H1 (cell line): ENCODE measurements around the gene RAET1G. TPM values are rescaled to one million over a fixed set of nuclear protein-coding genes. Genes with fewer than 3 reads are reported as not detected.

Experiments used
- CTCF ChIA-PET: fragments of 300-600 bp; sonication (Branson Sonifier 250); formaldehyde crosslinking; loops from one replicate; lab custom pipeline; 2021; ENCODE audit not compliant: partially characterized antibody; lab: Charles Lee
- POLR2A ChIA-PET: fragments of 300-600 bp; sonication (Branson Sonifier 250); formaldehyde crosslinking; loops from one replicate; lab custom pipeline; 2021; ENCODE audit warnings: inconsistent platforms; ENCODE audit not compliant: partially characterized antibody; lab: Charles Lee
- DNase-seq, 2 experiments: peaks; one replicate each; pipeline versions ENCODE4 v3.0.0 to v3.0.0-alpha.2; 2010 to 2022; ENCODE audit warnings: low spot score in 2 of 2, low read depth in 1 of 2, mixed read lengths in 1 of 2
- FAIRE-seq: peaks from 2 replicates; lab custom pipeline; 2011; peaks lifted over from hg19 to GRCh38; lab: Jason Lieb, UNC
- H2AFZ ChIP-seq: 2 replicates; pipeline ENCODE4 v1.8.1; 2012; ENCODE audit warnings: low read length, inconsistent platforms
- H2AK5ac ChIP-seq: 2 replicates; pipeline ENCODE4 v1.6.1; 2013; ENCODE audit warnings: low read depth, low read length
- H2BK120ac ChIP-seq: replicated peaks from 2 replicates; pipeline ENCODE3; 2013; ENCODE audit warnings: low read depth, low read length, inconsistent platforms
- H2BK12ac ChIP-seq: 2 replicates; pipeline ENCODE4 v1.6.1; 2013; ENCODE audit warnings: low read depth, low read length
- H2BK15ac ChIP-seq: 2 replicates; pipeline ENCODE4 v1.6.1; 2013; ENCODE audit warnings: low read length
- H2BK20ac ChIP-seq: 2 replicates; pipeline ENCODE4 v1.6.1; 2013; ENCODE audit warnings: low read length
- H2BK5ac ChIP-seq: 2 replicates; pipeline ENCODE4 v1.6.1; 2013; ENCODE audit warnings: low read depth, low read length
- H3K14ac ChIP-seq: 2 replicates; pipeline ENCODE4 v1.6.1; 2013; ENCODE audit warnings: inconsistent platforms; ENCODE audit not compliant: insufficient read length
- H3K18ac ChIP-seq: 2 replicates; pipeline ENCODE4 v1.6.1; 2013; ENCODE audit warnings: low read length; ENCODE audit errors: extremely low read depth
- H3K23ac ChIP-seq: 2 replicates; pipeline ENCODE4 v1.6.1; 2013; ENCODE audit warnings: inconsistent platforms; ENCODE audit not compliant: insufficient read length
- H3K23me2 ChIP-seq: 2 replicates; pipeline ENCODE4 v1.6.1; 2013; ENCODE audit warnings: low read depth, low read length
- H3K27ac ChIP-seq: 2 replicates; pipeline ENCODE4 v1.6.1; 2011; ENCODE audit warnings: low read depth, low read length, inconsistent platforms
- H3K27me3 ChIP-seq, 4 experiments: replicated peaks in 1 of 4; 1 replicate in 1 of 4; 2 replicates in 3 of 4; pipeline versions ENCODE4 v1.6.1 to v1.8.1; 2011 to 2013; ENCODE audit warnings: low read length in 3 of 4, mild to moderate bottlenecking in 3 of 4, inconsistent platforms in 2 of 4, mixed read lengths in 2 of 4, moderate library complexity in 1 of 4; ENCODE audit not compliant: control insufficient read depth in 3 of 4, insufficient read depth in 3 of 4; ENCODE audit errors: extremely low read depth in 1 of 4
- H3K36me3 ChIP-seq, 4 experiments: 2 replicates each; pipeline versions ENCODE4 v1.6.1 to v1.8.1; 2011 to 2013; ENCODE audit warnings: mild to moderate bottlenecking in 4 of 4, low read length in 3 of 4, moderate library complexity in 2 of 4, control low read depth in 1 of 4, inconsistent platforms in 1 of 4; ENCODE audit not compliant: insufficient read depth in 4 of 4, control insufficient read depth in 2 of 4
- H3K4ac ChIP-seq: replicated peaks from 2 replicates; pipeline ENCODE3; 2013; ENCODE audit warnings: low read length, low read depth, mixed read lengths, inconsistent platforms; ENCODE audit not compliant: insufficient read length
- H3K4me1 ChIP-seq, 4 experiments: replicated peaks in 1 of 4; 1 replicate in 1 of 4; 2 replicates in 3 of 4; pipeline versions ENCODE4 v1.6.1 to v1.8.1; 2011 to 2013; ENCODE audit warnings: low read length in 3 of 4, inconsistent platforms in 2 of 4, mixed read lengths in 1 of 4; ENCODE audit not compliant: insufficient read depth in 4 of 4, control insufficient read depth in 3 of 4
- H3K4me2 ChIP-seq, 2 experiments: 2 replicates each; pipeline versions ENCODE4 v1.6.1 to v1.8.1; 2011 to 2013; ENCODE audit warnings: low read depth in 2 of 2, low read length in 2 of 2, control low read depth in 1 of 2, inconsistent platforms in 1 of 2, mild to moderate bottlenecking in 1 of 2; ENCODE audit not compliant: insufficient read depth in 1 of 2
- H3K4me3 ChIP-seq, 4 experiments: fragments of 200-600, 300-600 bp in 1 of 4; sonication (generic), shearing (Covaris generic), sonication (Bioruptor Twin) in 1 of 4; 2 replicates each; pipeline versions ENCODE4 v1.5.1 to v1.8.1; 2011 to 2016; ENCODE audit warnings: low read length in 4 of 4, low read depth in 3 of 4, control low read depth in 2 of 4, inconsistent platforms in 2 of 4, mild to moderate bottlenecking in 2 of 4, mixed read lengths in 1 of 4, moderate library complexity in 1 of 4; ENCODE audit not compliant: insufficient read depth in 2 of 4; ENCODE audit errors: extremely low read depth in 1 of 4
- H3K56ac ChIP-seq: replicated peaks from 2 replicates; pipeline ENCODE3; 2013; ENCODE audit warnings: low read depth, mild to moderate bottlenecking, mixed read lengths, low read length, inconsistent platforms; ENCODE audit not compliant: insufficient read length
- H3K79me1 ChIP-seq: 2 replicates; pipeline ENCODE4 v1.6.1; 2013; ENCODE audit warnings: low read depth, low read length, control low read depth
- H3K79me2 ChIP-seq, 2 experiments: 2 replicates each; pipeline versions ENCODE4 v1.6.1 to v1.8.1; 2012 to 2013; ENCODE audit warnings: low read length in 2 of 2, mild to moderate bottlenecking in 2 of 2, inconsistent platforms in 1 of 2; ENCODE audit not compliant: insufficient read depth in 2 of 2, control insufficient read depth in 1 of 2
- H3K9ac ChIP-seq, 4 experiments: replicated peaks in 1 of 4; 1 replicate in 1 of 4; 2 replicates in 3 of 4; pipeline versions ENCODE4 v1.6.1 to v1.8.1; 2011 to 2013; ENCODE audit warnings: low read depth in 3 of 4, low read length in 3 of 4, control low read depth in 2 of 4, mild to moderate bottlenecking in 2 of 4, moderate library complexity in 2 of 4, inconsistent platforms in 1 of 4; ENCODE audit errors: extremely low read depth in 1 of 4
- H3K9me3 ChIP-seq, 2 experiments: 2 replicates each; pipeline versions ENCODE4 v1.6.1 to v1.8.1; 2012 to 2013; ENCODE audit warnings: mild to moderate bottlenecking in 2 of 2, moderate library complexity in 2 of 2, control low read depth in 1 of 2, inconsistent platforms in 1 of 2, low read depth in 1 of 2, low read length in 1 of 2, mixed read lengths in 1 of 2; ENCODE audit not compliant: insufficient read depth in 2 of 2
- H4K20me1 ChIP-seq, 2 experiments: replicated peaks in 1 of 2; 2 replicates each; pipeline versions ENCODE3 to v1.8.1; 2011 to 2013; ENCODE audit warnings: inconsistent platforms in 2 of 2, low read length in 2 of 2, mild to moderate bottlenecking in 1 of 2; ENCODE audit not compliant: insufficient read depth in 2 of 2, control insufficient read depth in 1 of 2
- H4K5ac ChIP-seq: 2 replicates; pipeline ENCODE4 v1.6.1; 2013; ENCODE audit warnings: low read length, low read depth, mixed read lengths, inconsistent platforms; ENCODE audit not compliant: insufficient read length
- H4K8ac ChIP-seq: 2 replicates; pipeline ENCODE4 v1.8.0; 2013; ENCODE audit warnings: mild to moderate bottlenecking, moderate library complexity, low read length, inconsistent platforms; ENCODE audit not compliant: insufficient read depth; ENCODE audit errors: extremely low read depth
- H4K91ac ChIP-seq: replicated peaks from 2 replicates; pipeline ENCODE3; 2013; ENCODE audit warnings: low read length, mixed read lengths, inconsistent platforms; ENCODE audit not compliant: insufficient read length
- BRCA1 ChIP-seq: IDR thresholded peaks from 2 replicates; pipeline ENCODE4 v1.6.1; 2012; ENCODE audit warnings: low read depth, low read length, improper control_type of control experiment
- CBX5 ChIP-seq: fragments of 300-800, 300-1000 bp; sonication (generic); IDR thresholded peaks from 2 replicates; pipeline ENCODE4 v1.7.1; 2016; ENCODE audit warnings: antibody characterized with exemption, low read length, low read depth
- EGR1 ChIP-seq: IDR thresholded peaks from 2 replicates; pipeline ENCODE4 v1.6.1; 2011; ENCODE audit warnings: low read depth, low read length, borderline replicate concordance
- EP300 ChIP-seq, 2 experiments: IDR thresholded peaks; 1 replicate in 1 of 2; 2 replicates in 1 of 2; pipeline ENCODE4 v1.6.1; 2011 to 2012; ENCODE audit warnings: low read depth in 2 of 2, low read length in 2 of 2, mild to moderate bottlenecking in 2 of 2, borderline replicate concordance in 1 of 2, inconsistent platforms in 1 of 2, moderate library complexity in 1 of 2
- HDAC6 ChIP-seq: IDR thresholded peaks from one replicate; pipeline ENCODE4 v1.7.1; 2012; ENCODE audit warnings: low read depth, mild to moderate bottlenecking, inconsistent platforms, low read length, moderate library complexity
- KDM4A ChIP-seq: IDR thresholded peaks from one replicate; pipeline ENCODE4 v1.7.1; 2012; ENCODE audit warnings: low read depth, mild to moderate bottlenecking, moderate library complexity, low read length, inconsistent platforms; ENCODE audit not compliant: severe bottlenecking
- KDM5A ChIP-seq: fragments of 200-600 bp; IDR thresholded peaks from 2 replicates; pipeline ENCODE4 v1.7.1; 2012; ENCODE audit warnings: mild to moderate bottlenecking, low read length, inconsistent platforms, mixed read lengths
- NANOG ChIP-seq: IDR thresholded peaks from 2 replicates; pipeline ENCODE4 v1.6.1; 2011; ENCODE audit warnings: low read length, low read depth, mild to moderate bottlenecking, inconsistent platforms; ENCODE audit not compliant: insufficient read depth, poor library complexity, severe bottlenecking
- POU5F1 ChIP-seq: IDR thresholded peaks from 2 replicates; pipeline ENCODE4 v1.6.1; 2011; ENCODE audit warnings: low read depth, mild to moderate bottlenecking, low read length, moderate library complexity
- RFX5 ChIP-seq: IDR thresholded peaks from 2 replicates; pipeline ENCODE4 v1.6.1; 2011; ENCODE audit warnings: low read depth, low read length, improper control_type of control experiment, borderline replicate concordance
- SAP30 ChIP-seq: fragments of 300-600 bp; sonication (generic); IDR thresholded peaks from 2 replicates; pipeline ENCODE4 v1.7.1; 2012; ENCODE audit warnings: low read length, moderate library complexity, mild to moderate bottlenecking, inconsistent platforms; ENCODE audit not compliant: insufficient read depth, insufficient replicate concordance
- SIRT6 ChIP-seq: IDR thresholded peaks from one replicate; pipeline ENCODE4 v1.7.1; 2012; ENCODE audit warnings: low read length, inconsistent platforms
- TAF7 ChIP-seq: optimal IDR thresholded peaks from 2 replicates; pipeline ENCODE3; 2011; ENCODE audit warnings: low read depth, mild to moderate bottlenecking, inconsistent platforms, low read length, moderate library complexity, borderline replicate concordance
- TCF12 ChIP-seq: IDR thresholded peaks from 2 replicates; pipeline ENCODE4 v1.6.1; 2011; ENCODE audit warnings: low read depth, mild to moderate bottlenecking, low read length
- YY1 ChIP-seq: IDR thresholded peaks from 2 replicates; pipeline ENCODE4 v1.6.1; 2011; ENCODE audit warnings: low read depth, mild to moderate bottlenecking, low read length
- WGBS, 2 experiments: shearing (Covaris generic) in 1 of 2; methylation state at CpG; one replicate each; pipeline versions ENCODE4 v1.1.6 to v1.1.7; 2013 to 2015; ENCODE audit warnings: low lambda C conversion rate in 2 of 2, mixed read lengths in 2 of 2, inconsistent platforms in 1 of 2, low coverage in 1 of 2, missing lambda C conversion rate in 1 of 2; ENCODE audit not compliant: insufficient replicate concordance in 2 of 2, insufficient coverage in 1 of 2, insufficient read length in 1 of 2; ENCODE audit errors: extremely low coverage in 1 of 2, missing lambda C conversion rate in 1 of 2; 5-methylcytosine and 5-hydroxymethylcytosine counted together
- polyA plus RNA-seq, 7 experiments: library from polyadenylated mRNA; depleted of rRNA in 3 of 7; stranded (reverse) in 5 of 7; unstranded in 2 of 7; fragments of >200 nt in 5 of 7; fragments of 200-250 nt in 2 of 7; gene quantifications; 1 replicate in 5 of 7; 2 replicates in 1 of 7; 4 replicates in 1 of 7; pipeline versions ENCODE4 v1.2.1 to v1.2.3, GENCODE V29; 2011 to 2013; ENCODE audit warnings: missing spikeins in 2 of 7, mixed read lengths in 2 of 7
- total RNA-seq: library from RNA; stranded (reverse); fragmentation: NEBNext Ultra II Directional; extraction: Animal tissue kit (Norgen Biotek cat#: 25700); gene quantifications from 2 replicates; pipeline ENCODE4 v1.2.1, GENCODE V29; 2021

RAET1G gene
- total and polyA plus RNA-seq, 2 of the 8 experiments (the other 6 are each of a cell fraction or from before 2014, with no cell fraction given), result 0.08 TPM; not detected in 1

GRCh38 chr6:149951626-149952025 is 28.7 kb upstream of the RAET1G start:
- H3K14ac ChIP-seq, result no peak overlapping the region
- peaks cover 20 to 69% (median 48%) of the 10 kb centered on the region in 4 experiments for H3K27me3 ChIP-seq
- H3K23ac ChIP-seq, result no peak overlapping the region
- H3K4me2 ChIP-seq, result no peak overlapping the region
- FAIRE-seq (no peak), DNase-seq (no peak)
- H3K4me3 ChIP-seq, result no peak overlapping the region
- ChIA-PET CTCF (interaction anchor here (0.6 to 2.3 kb wide), 6 partner anchors 9 to 119 kb away, joined by 3 to 15 read pairs (median 8); no protein-coding TSS in a partner anchor), POLR2A (no interaction called here)
- no peaks in the 10 kb centered on the region for H3K79me2 ChIP-seq
- H2AFZ ChIP-seq, result no peak overlapping the region
- no peak overlapping the region for H2AK5ac ChIP-seq
- no peak overlapping the region for H4K91ac ChIP-seq
- H3K18ac ChIP-seq, result no peak overlapping the region
- no peak overlapping the region for H2BK20ac ChIP-seq
- no peak overlapping the region for H2BK5ac ChIP-seq
- WGBS, 2 experiments, result 98% methylated on average over 3 of the region's 3 CpGs; no CpG with 5 or more reads in 1 of the 2 experiments
- no peak overlapping the region for H2BK120ac ChIP-seq
- peaks cover 1% of the 10 kb centered on the region; the same call in 1 of the 2 replicates for H3K23me2 ChIP-seq
- H4K20me1 ChIP-seq, result peaks cover 0 to 3% of the 10 kb centered on the region in 2 experiments
- no peak overlapping the region for H3K4ac ChIP-seq
- H3K4me1 ChIP-seq, result peaks cover 0 to 2% (median 0%) of the 10 kb centered on the region in 4 experiments; a peak in 1 of 7 replicates
- H2BK15ac ChIP-seq, result no peak overlapping the region
- no peak overlapping the region for H3K9ac ChIP-seq
- TF ChIP-seq EP300 (IDR thresholded peaks at IDR 0.05; ENCODE audit: borderline replicate concordance in 1 of 2, low read depth in 2 of 2, low read length in 2 of 2) (no peak), HDAC6 (no peak), TCF12 (no peak), RFX5 (no peak), KDM4A (no peak), EGR1 (no peak), YY1 (no peak), KDM5A (no peak), TAF7 (no peak), NANOG (no peak), CBX5 (no peak), POU5F1 (no peak), SAP30 (no peak), SIRT6 (no peak), BRCA1 (no peak)
- no peak overlapping the region for H4K8ac ChIP-seq
- no peak overlapping the region for H4K5ac ChIP-seq
- no peak overlapping the region for H2BK12ac ChIP-seq
- H3K79me1 ChIP-seq, result no peaks in the 10 kb centered on the region
- no peaks in the 10 kb centered on the region for H3K9me3 ChIP-seq
- no peak overlapping the region for H3K56ac ChIP-seq
- no peaks in the 10 kb centered on the region for H3K36me3 ChIP-seq
- no peak overlapping the region for H3K27ac ChIP-seq
